ENCODE data around the gene CLBA1. TPM values are rescaled to one million over a fixed set of nuclear protein-coding genes. Genes with fewer than 3 reads are reported as not detected.

Gene CLBA1
- total RNA-seq, 1 experiment from 2014 or later: 19.2 TPM

DNA sequence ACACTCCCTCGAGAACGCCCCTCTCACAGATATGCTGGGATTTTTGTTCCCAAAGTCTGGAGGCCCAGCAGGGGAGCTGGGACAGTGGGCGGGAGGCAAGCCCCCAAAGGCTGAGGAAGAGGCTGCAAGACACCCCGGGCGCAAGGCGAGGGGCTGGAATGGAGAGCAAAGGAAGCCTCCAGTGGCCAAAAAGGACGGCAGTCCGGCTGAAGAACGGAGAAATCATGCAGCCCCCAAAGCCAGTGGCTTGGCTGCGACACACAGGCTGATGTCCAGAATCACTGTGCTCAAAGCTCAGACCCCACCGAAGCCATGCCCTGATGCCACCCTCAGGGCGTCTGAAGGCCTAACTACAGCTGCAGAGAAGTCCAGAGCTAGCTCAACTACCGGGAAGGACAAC is 10.9 kb downstream of the CLBA1 start:
- Histone ChIP-seq H3K4me2 (ENCODE audit: low read length) (no peak overlapping the region), H3K79me2 (ENCODE audit: low read length) (no peaks in the 10 kb centered on the region), H3K9me2 (replicated peaks; ENCODE audit: low read length) (no peaks in the 10 kb centered on the region), H3K27ac (ENCODE audit: low read length) (no peak overlapping the region), H4K20me1 (ENCODE audit: low read length) (no peaks in the 10 kb centered on the region), H3K27me3 (ENCODE audit: low read length) (no peaks in the 10 kb centered on the region), H3K9ac (ENCODE audit: low read length) (no peak overlapping the region), H3K4me1 (ENCODE audit: insufficient read depth, low read length) (no peaks in the 10 kb centered on the region), H3F3A (ENCODE audit: low read length, unreplicated experiment) (no peaks in the 10 kb centered on the region), H3K9me3 (ENCODE audit: low read length) (no peaks in the 10 kb centered on the region), H2AFZ (ENCODE audit: low read length) (no peak overlapping the region), H3K36me3 (ENCODE audit: low read depth, low read length) (peaks cover 10% of the 10 kb centered on the region; the same call in 1 of the 2 replicates), H3K4me3 (ENCODE audit: low read length) (no peak overlapping the region)
- intact Hi-C loops (cut with micrococcal nuclease): no loop called here
- BruUV-seq (replicated peaks): no TSS peak
- CTCF ChIA-PET: no interaction called here
- POLR2A ChIA-PET (ENCODE audit: unreplicated experiment): no interaction called here
- DNase-seq: no peak
- no peak for ATAC-seq
- no peak for TF ChIP-seq EZH2 (IDR thresholded peaks at IDR 0.05; ENCODE audit: low read length, unreplicated experiment)
- TF ChIP-seq, protein P1, sequence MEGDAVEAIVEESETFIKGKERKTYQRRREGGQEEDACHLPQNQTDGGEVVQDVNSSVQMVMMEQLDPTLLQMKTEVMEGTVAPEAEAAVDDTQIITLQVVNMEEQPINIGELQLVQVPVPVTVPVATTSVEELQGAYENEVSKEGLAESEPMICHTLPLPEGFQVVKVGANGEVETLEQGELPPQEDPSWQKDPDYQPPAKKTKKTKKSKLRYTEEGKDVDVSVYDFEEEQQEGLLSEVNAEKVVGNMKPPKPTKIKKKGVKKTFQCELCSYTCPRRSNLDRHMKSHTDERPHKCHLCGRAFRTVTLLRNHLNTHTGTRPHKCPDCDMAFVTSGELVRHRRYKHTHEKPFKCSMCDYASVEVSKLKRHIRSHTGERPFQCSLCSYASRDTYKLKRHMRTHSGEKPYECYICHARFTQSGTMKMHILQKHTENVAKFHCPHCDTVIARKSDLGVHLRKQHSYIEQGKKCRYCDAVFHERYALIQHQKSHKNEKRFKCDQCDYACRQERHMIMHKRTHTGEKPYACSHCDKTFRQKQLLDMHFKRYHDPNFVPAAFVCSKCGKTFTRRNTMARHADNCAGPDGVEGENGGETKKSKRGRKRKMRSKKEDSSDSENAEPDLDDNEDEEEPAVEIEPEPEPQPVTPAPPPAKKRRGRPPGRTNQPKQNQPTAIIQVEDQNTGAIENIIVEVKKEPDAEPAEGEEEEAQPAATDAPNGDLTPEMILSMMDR (conservative IDR thresholded peaks at IDR 0.05; ENCODE audit: low read depth, low read length): no peak
- TF ChIP-seq EZH2phosphoT487 (IDR thresholded peaks at IDR 0.05; ENCODE audit: borderline replicate concordance, low read length): no peak

DNA sequence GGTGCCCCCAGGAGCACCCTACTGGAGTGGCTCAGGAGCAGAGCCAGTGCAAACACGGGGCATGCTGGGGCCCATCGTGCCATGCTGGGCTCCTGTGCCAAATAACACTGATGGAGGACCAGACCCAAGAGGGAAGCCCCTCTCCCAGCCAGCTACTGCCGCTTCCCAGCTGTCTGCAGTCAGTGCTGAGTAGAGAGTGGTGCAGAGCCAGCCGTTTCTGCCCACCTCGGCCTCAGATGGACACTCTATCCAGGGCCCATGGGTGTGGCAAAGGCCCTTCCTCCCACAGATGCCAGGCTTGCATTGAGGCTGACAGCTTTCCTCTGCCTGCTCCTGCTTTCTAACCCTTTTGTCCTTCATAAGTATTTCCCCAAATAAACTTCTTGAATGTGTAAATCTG is 13.2 kb downstream of the CLBA1 start:
- DNase-seq: no peak
- no peaks in the 10 kb centered on the region for H3K79me2 ChIP-seq (ENCODE audit: low read length)
- H3K4me1 ChIP-seq (ENCODE audit: insufficient read depth, low read length): no peaks in the 10 kb centered on the region
- H4K20me1 ChIP-seq (ENCODE audit: low read length): no peaks in the 10 kb centered on the region
- no TSS peak for BruUV-seq (replicated peaks)
- no peak overlapping the region for H3K4me3 ChIP-seq (ENCODE audit: low read length)
- CTCF ChIA-PET: interaction anchor here (0.7 kb wide), 1 partner anchor 65 kb away, joined by 3 read pairs; no protein-coding TSS in a partner anchor
- H3F3A ChIP-seq (ENCODE audit: low read length, unreplicated experiment): no peaks in the 10 kb centered on the region
- intact Hi-C loops (cut with micrococcal nuclease): no loop called here
- H3K9me2 ChIP-seq (replicated peaks; ENCODE audit: low read length): no peaks in the 10 kb centered on the region
- no peaks in the 10 kb centered on the region for H3K27me3 ChIP-seq (ENCODE audit: low read length)
- no peak overlapping the region for H3K9ac ChIP-seq (ENCODE audit: low read length)
- peaks cover 10% of the 10 kb centered on the region; the same call in 1 of the 2 replicates for H3K36me3 ChIP-seq (ENCODE audit: low read depth, low read length)
- no peak overlapping the region for H2AFZ ChIP-seq (ENCODE audit: low read length)
- no peak overlapping the region for H3K4me2 ChIP-seq (ENCODE audit: low read length)
- ATAC-seq: no peak
- no peak overlapping the region for H3K27ac ChIP-seq (ENCODE audit: low read length)
- TF ChIP-seq EZH2 (IDR thresholded peaks at IDR 0.05; ENCODE audit: low read length, unreplicated experiment) (no peak), EZH2phosphoT487 (IDR thresholded peaks at IDR 0.05; ENCODE audit: borderline replicate concordance, low read length) (no peak)
- TF ChIP-seq, protein P1 (conservative IDR thresholded peaks at IDR 0.05; ENCODE audit: low read depth, low read length): no peak
- H3K9me3 ChIP-seq (ENCODE audit: low read length): no peaks in the 10 kb centered on the region
- POLR2A ChIA-PET (ENCODE audit: unreplicated experiment): no interaction called here

DNA sequence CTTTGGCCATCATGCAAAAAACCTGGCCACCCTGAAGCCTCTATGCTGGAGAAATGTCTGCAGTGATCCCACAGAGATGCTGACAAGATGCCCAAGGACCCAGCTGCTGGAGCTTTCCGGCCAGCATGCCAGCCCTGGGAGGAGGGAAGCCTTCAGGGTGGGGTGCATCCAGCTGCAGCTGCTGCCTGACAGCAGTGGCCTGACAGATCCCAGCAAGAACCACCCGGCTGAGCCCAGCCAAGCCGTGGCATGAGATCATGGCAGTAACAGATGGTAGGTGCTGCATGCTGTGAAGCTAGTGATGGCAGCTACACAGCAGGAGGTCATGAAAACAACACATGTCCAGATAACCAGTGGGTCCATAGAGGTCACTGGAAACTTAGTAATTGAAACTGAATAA is 13.8 kb downstream of the CLBA1 start:
- Histone ChIP-seq H4K20me1 (ENCODE audit: low read length) (no peaks in the 10 kb centered on the region), H3K27me3 (ENCODE audit: low read length) (no peaks in the 10 kb centered on the region), H3K9me2 (replicated peaks; ENCODE audit: low read length) (no peaks in the 10 kb centered on the region), H2AFZ (ENCODE audit: low read length) (no peak overlapping the region), H3K9ac (ENCODE audit: low read length) (no peak overlapping the region), H3K79me2 (ENCODE audit: low read length) (no peaks in the 10 kb centered on the region), H3K4me1 (ENCODE audit: insufficient read depth, low read length) (peaks cover 5% of the 10 kb centered on the region), H3K36me3 (ENCODE audit: low read depth, low read length) (peaks cover 10% of the 10 kb centered on the region; the same call in 1 of the 2 replicates), H3K4me2 (ENCODE audit: low read length) (no peak overlapping the region), H3F3A (ENCODE audit: low read length, unreplicated experiment) (no peaks in the 10 kb centered on the region), H3K4me3 (ENCODE audit: low read length) (no peak overlapping the region), H3K27ac (ENCODE audit: low read length) (no peak overlapping the region), H3K9me3 (ENCODE audit: low read length) (no peaks in the 10 kb centered on the region)
- ATAC-seq (no peak), DNase-seq (no peak)
- no TSS peak for BruUV-seq (replicated peaks)
- intact Hi-C loops (cut with micrococcal nuclease): no loop called here
- ChIA-PET POLR2A (ENCODE audit: unreplicated experiment) (interaction anchor here (0.6 kb wide), 1 partner anchor 22 kb away, joined by 4 read pairs; the partner anchor contains the start of gene CDCA4), CTCF (no interaction called here)
- TF ChIP-seq EZH2phosphoT487 (IDR thresholded peaks at IDR 0.05; ENCODE audit: borderline replicate concordance, low read length): no peak
- TF ChIP-seq, protein P1 (conservative IDR thresholded peaks at IDR 0.05; ENCODE audit: low read depth, low read length): no peak
- TF ChIP-seq EZH2 (IDR thresholded peaks at IDR 0.05; ENCODE audit: low read length, unreplicated experiment): no peak

Data from PC-3 (cell line).